CD4-positive, alpha-beta T cell treated with Interferon alpha-2 for 1 hour (primary cell): ENCODE measurements around the gene LRRC47.
"Not testable (repeated sequence)": the region's sequence is repeated elsewhere in the genome, so short reads cannot be mapped to it uniquely, and the experiment has no call there.

Experiments
- DNase-seq, 2 donors: peaks; one replicate each; pipeline ENCODE4 v3.0.0-alpha.2; 2020 to 2022

Gene LRRC47

GRCh38 chr1:3814771-3815561 is 18.7 kb upstream of the LRRC47 start:
- no peak for DNase-seq

GRCh38 chr1:3814065-3814464 is 17.8 kb upstream of the LRRC47 start:
- no peak for DNase-seq

GRCh38 chr1:3811595-3811911 is 15.3 kb upstream of the LRRC47 start:
- no peak for DNase-seq

GRCh38 chr1:3810149-3810761 is 14.0 kb upstream of the LRRC47 start:
- DNase-seq = peak in 1 of 2 donors; percentile 20

GRCh38 chr1:3809680-3810079 is 13.4 kb upstream of the LRRC47 start:
- no peak for DNase-seq

- no peak for DNase-seq
Measured at GRCh38 chr1:3807769-3808168, 11.5 kb upstream of the LRRC47 start.

GRCh38 chr1:3805038-3805437 is 8.7 kb upstream of the LRRC47 start:
- DNase-seq = no peak

GRCh38 chr1:3804627-3804944 is 8.3 kb upstream of the LRRC47 start:
- DNase-seq = not testable (repeated sequence)

GRCh38 chr1:3803905-3804626 is 7.8 kb upstream of the LRRC47 start:
- DNase-seq = no peak

GRCh38 chr1:3800795-3801194 is 4.5 kb upstream of the LRRC47 start:
- DNase-seq = not testable (repeated sequence)

GRCh38 chr1:3799976-3800685 is 3.8 kb upstream of the LRRC47 start:
- no peak for DNase-seq

GRCh38 chr1:3795453-3796214 is 664 bp downstream of the LRRC47 start:
- no peak for DNase-seq

GRCh38 chr1:3790952-3791351 is 5.3 kb downstream of the LRRC47 start:
- DNase-seq = no peak

GRCh38 chr1:3790500-3790923 is 5.8 kb downstream of the LRRC47 start:
- no peak for DNase-seq

GRCh38 chr1:3789421-3790300 is 6.6 kb downstream of the LRRC47 start:
- no peak for DNase-seq

- DNase-seq = no peak
Measured at GRCh38 chr1:3788756-3789420, 7.4 kb downstream of the LRRC47 start.

- no peak for DNase-seq
Measured at GRCh38 chr1:3787745-3788605, 8.3 kb downstream of the LRRC47 start.

- DNase-seq = no peak
Measured at GRCh38 chr1:3787349-3787715, 9.0 kb downstream of the LRRC47 start.

- DNase-seq = no peak
Measured at GRCh38 chr1:3786468-3787348, 9.6 kb downstream of the LRRC47 start.
